ENCODE measurements around the gene CD48. TPM values are rescaled to one million over a fixed set of nuclear protein-coding genes. Genes with fewer than 3 reads are reported as not detected.

Gene CD48
- polyA plus RNA-seq, 1 donor (not counting 4 experiments of a cell fraction or from before 2014, with no cell fraction given): 0.07 TPM

GRCh38 chr1:160637065-160637464, 74.6 kb downstream of the CD48 start:
- no peak overlapping the region for H3K4me3 ChIP-seq (ENCODE audit: control insufficient read depth in 2 of 3, extremely low read depth in 1 of 3, insufficient read depth in 2 of 3, low read depth in 1 of 3, low read length in 3 of 3)
- no peaks in the 10 kb centered on the region for H3K9me3 ChIP-seq (ENCODE audit: control insufficient read depth, low read depth, low read length)
- peaks cover 4% of the 10 kb centered on the region for H3K27me3 ChIP-seq (ENCODE audit: control insufficient read depth, extremely low read depth, insufficient read depth, low read length)
- H3K9me1 ChIP-seq (ENCODE audit: control insufficient read depth, extremely low read depth, insufficient read depth, low read length): no peaks in the 10 kb centered on the region
- TF ChIP-seq CTCF (optimal IDR thresholded peaks at IDR 0.05 in 1 of 3, IDR thresholded peaks at IDR 0.05 in 1 of 3, conservative IDR thresholded peaks at IDR 0.05 in 1 of 3; ENCODE audit: extremely low read depth in 1 of 3, insufficient read depth in 2 of 3, low read length in 3 of 3) (no peak), EZH2 (IDR thresholded peaks at IDR 0.05; ENCODE audit: low read length) (no peak)
- H3K4me2 ChIP-seq (ENCODE audit: control insufficient read depth, extremely low read depth, insufficient read depth, low read depth, low read length): no peak overlapping the region
- dilution Hi-C loops (cut with MboI; ENCODE audit: extremely low pct_ligation_motif_present, low sequenced_read_pairs): no loop called here
- H3K27ac ChIP-seq (ENCODE audit: control insufficient read depth, insufficient read depth, low read length): no peak overlapping the region
- H3K9ac ChIP-seq (ENCODE audit: control insufficient read depth, extremely low read depth, insufficient read depth, low read length): no peak overlapping the region
- H2AFZ ChIP-seq (ENCODE audit: control insufficient read depth, low read length): no peak overlapping the region
- FAIRE-seq: no peak
- H3K79me2 ChIP-seq (ENCODE audit: control insufficient read depth, insufficient read depth, low read length): no peaks in the 10 kb centered on the region
- H3K36me3 ChIP-seq (ENCODE audit: control insufficient read depth in 2 of 2, extremely low read depth in 1 of 2, insufficient read depth in 2 of 2, low read length in 2 of 2): no peaks in the 10 kb centered on the region
- no peaks in the 10 kb centered on the region for H4K20me1 ChIP-seq (ENCODE audit: control insufficient read depth, extremely low read depth, insufficient read depth, low read length)
- H3K4me1 ChIP-seq (ENCODE audit: control insufficient read depth, extremely low read depth, insufficient read depth, low read length): no peaks in the 10 kb centered on the region
- DNase-seq (ENCODE audit: low read depth, low spot score): no peak

GRCh38 chr1:160636547-160636946, 75.1 kb downstream of the CD48 start:
- DNase-seq (ENCODE audit: low read depth, low spot score) (no peak), FAIRE-seq (no peak)
- H4K20me1 ChIP-seq (ENCODE audit: control insufficient read depth, extremely low read depth, insufficient read depth, low read length): no peaks in the 10 kb centered on the region
- no peaks in the 10 kb centered on the region for H3K36me3 ChIP-seq (ENCODE audit: control insufficient read depth in 2 of 2, extremely low read depth in 1 of 2, insufficient read depth in 2 of 2, low read length in 2 of 2)
- no peak overlapping the region for H3K27ac ChIP-seq (ENCODE audit: control insufficient read depth, insufficient read depth, low read length)
- no peak overlapping the region for H3K4me2 ChIP-seq (ENCODE audit: control insufficient read depth, extremely low read depth, insufficient read depth, low read depth, low read length)
- TF ChIP-seq EZH2 (IDR thresholded peaks at IDR 0.05; ENCODE audit: low read length) (no peak), CTCF (optimal IDR thresholded peaks at IDR 0.05 in 1 of 3, IDR thresholded peaks at IDR 0.05 in 1 of 3, conservative IDR thresholded peaks at IDR 0.05 in 1 of 3; ENCODE audit: extremely low read depth in 1 of 3, insufficient read depth in 2 of 3, low read length in 3 of 3) (no peak)
- no peak overlapping the region for H2AFZ ChIP-seq (ENCODE audit: control insufficient read depth, low read length)
- H3K4me3 ChIP-seq (ENCODE audit: control insufficient read depth in 2 of 3, extremely low read depth in 1 of 3, insufficient read depth in 2 of 3, low read depth in 1 of 3, low read length in 3 of 3): no peak overlapping the region
- no peaks in the 10 kb centered on the region for H3K79me2 ChIP-seq (ENCODE audit: control insufficient read depth, insufficient read depth, low read length)
- no peaks in the 10 kb centered on the region for H3K9me3 ChIP-seq (ENCODE audit: control insufficient read depth, low read depth, low read length)
- dilution Hi-C loops (cut with MboI; ENCODE audit: extremely low pct_ligation_motif_present, low sequenced_read_pairs): no loop called here
- H3K9ac ChIP-seq (ENCODE audit: control insufficient read depth, extremely low read depth, insufficient read depth, low read length): no peak overlapping the region
- H3K27me3 ChIP-seq (ENCODE audit: control insufficient read depth, extremely low read depth, insufficient read depth, low read length): peaks cover 4% of the 10 kb centered on the region
- H3K4me1 ChIP-seq (ENCODE audit: control insufficient read depth, extremely low read depth, insufficient read depth, low read length): no peaks in the 10 kb centered on the region
- no peaks in the 10 kb centered on the region for H3K9me1 ChIP-seq (ENCODE audit: control insufficient read depth, extremely low read depth, insufficient read depth, low read length)

Measured in keratinocyte (primary cell).